ENCODE measurements around the gene CYP4X1. TPM values are rescaled to one million over a fixed set of nuclear protein-coding genes. Genes with fewer than 3 reads are reported as not detected.

The CYP4X1 gene
- total RNA-seq, 1 experiment from 2014 or later = 5.5 TPM

DNA sequence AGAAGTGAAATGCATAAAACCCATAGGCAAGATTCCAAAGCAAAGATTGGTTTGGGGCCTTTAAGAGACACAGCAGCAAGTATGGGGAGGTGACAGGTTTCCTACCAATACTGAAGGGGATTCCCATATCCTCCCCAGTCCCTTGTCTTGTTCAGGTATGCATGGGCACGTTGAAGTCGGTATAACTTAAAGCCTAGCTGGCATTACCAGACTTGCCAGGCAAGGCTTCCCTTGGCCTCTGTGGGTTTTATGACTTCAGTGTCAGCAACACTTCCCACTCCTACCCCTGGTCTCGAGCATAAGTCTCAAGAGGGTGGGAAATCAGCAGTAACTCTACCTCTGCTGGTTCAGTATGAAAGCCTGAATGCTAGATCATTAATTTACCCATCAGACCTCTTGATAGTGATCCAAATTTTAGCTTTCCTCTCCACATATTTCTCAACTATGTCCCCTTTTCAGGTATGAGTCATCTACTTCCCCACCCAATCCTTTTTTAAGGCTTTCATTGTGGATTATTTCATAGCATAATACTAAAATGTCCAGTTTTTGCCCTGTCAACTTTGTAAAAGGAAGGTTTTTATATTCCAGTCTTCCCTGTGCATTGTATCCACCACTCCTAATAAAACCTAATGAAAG, 6.8 kb downstream of the CYP4X1 start:
- H3K4me3 Mint-ChIP-seq (ENCODE audit: unreplicated experiment) = no peak overlapping the region
- POLR2A ChIA-PET = no interaction called here
- Histone ChIP-seq H3K9me3 (no peaks in the 10 kb centered on the region), H3K27me3 (replicated peaks; ENCODE audit: control insufficient read depth, insufficient read depth, low read length) (no peaks in the 10 kb centered on the region), H3K36me3 (ENCODE audit: control insufficient read depth, insufficient read depth, low read length) (no peaks in the 10 kb centered on the region), H3K4me3 (ENCODE audit: low read depth, low read length) (no peak overlapping the region), H3K4me1 (no peaks in the 10 kb centered on the region)
- intact Hi-C loops (cut with micrococcal nuclease; ENCODE audit: unreplicated experiment) = no loop called here
- no peaks in the 10 kb centered on the region for H3K9me3 Mint-ChIP-seq (ENCODE audit: unreplicated experiment)
- CTCF ChIA-PET = no interaction called here
- TF ChIP-seq, protein P1, sequence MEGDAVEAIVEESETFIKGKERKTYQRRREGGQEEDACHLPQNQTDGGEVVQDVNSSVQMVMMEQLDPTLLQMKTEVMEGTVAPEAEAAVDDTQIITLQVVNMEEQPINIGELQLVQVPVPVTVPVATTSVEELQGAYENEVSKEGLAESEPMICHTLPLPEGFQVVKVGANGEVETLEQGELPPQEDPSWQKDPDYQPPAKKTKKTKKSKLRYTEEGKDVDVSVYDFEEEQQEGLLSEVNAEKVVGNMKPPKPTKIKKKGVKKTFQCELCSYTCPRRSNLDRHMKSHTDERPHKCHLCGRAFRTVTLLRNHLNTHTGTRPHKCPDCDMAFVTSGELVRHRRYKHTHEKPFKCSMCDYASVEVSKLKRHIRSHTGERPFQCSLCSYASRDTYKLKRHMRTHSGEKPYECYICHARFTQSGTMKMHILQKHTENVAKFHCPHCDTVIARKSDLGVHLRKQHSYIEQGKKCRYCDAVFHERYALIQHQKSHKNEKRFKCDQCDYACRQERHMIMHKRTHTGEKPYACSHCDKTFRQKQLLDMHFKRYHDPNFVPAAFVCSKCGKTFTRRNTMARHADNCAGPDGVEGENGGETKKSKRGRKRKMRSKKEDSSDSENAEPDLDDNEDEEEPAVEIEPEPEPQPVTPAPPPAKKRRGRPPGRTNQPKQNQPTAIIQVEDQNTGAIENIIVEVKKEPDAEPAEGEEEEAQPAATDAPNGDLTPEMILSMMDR (IDR thresholded peaks at IDR 0.05; ENCODE audit: insufficient read depth in 1 of 2, low read depth in 1 of 2, low read length in 1 of 2, severe bottlenecking in 1 of 2, unreplicated experiment in 1 of 2) = no peak
- H3K27me3 Mint-ChIP-seq (ENCODE audit: insufficient read depth, unreplicated experiment) = no peaks in the 10 kb centered on the region
- H3K27ac Mint-ChIP-seq (ENCODE audit: unreplicated experiment) = no peak overlapping the region
- no peak for DNase-seq
- no peaks in the 10 kb centered on the region for H3K4me1 Mint-ChIP-seq (ENCODE audit: low read depth, unreplicated experiment)
- no TSS peak for BruUV-seq (replicated peaks)
- no peaks in the 10 kb centered on the region for H3K36me3 Mint-ChIP-seq (ENCODE audit: insufficient read depth, unreplicated experiment)

DNA sequence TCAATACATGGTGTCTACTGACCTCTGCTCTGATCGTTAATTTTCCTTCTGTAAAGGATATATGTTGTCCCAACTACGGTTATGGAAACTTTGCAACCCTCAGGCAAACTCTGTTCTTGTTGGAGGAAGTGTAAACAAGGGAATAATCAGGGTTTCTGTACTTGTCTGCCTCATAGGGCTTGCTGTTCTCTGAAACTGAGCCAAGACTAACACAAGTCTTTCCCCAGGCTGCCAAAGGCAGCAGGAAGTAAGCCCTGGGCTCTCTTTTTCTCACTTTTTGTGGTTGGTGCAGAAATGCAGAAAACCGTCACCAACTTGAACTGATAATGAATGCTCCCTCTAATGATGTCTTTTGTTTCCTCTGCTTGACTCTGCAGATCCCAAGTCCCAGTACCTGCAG, 7.6 kb downstream of the CYP4X1 start:
- no peaks in the 10 kb centered on the region for H3K27me3 Mint-ChIP-seq (ENCODE audit: insufficient read depth, unreplicated experiment)
- no peak overlapping the region for H3K27ac Mint-ChIP-seq (ENCODE audit: unreplicated experiment)
- H3K4me3 Mint-ChIP-seq (ENCODE audit: unreplicated experiment) = no peak overlapping the region
- DNase-seq = no peak
- Histone ChIP-seq H3K4me3 (ENCODE audit: low read depth, low read length) (no peak overlapping the region), H3K9me3 (no peaks in the 10 kb centered on the region), H3K27me3 (replicated peaks; ENCODE audit: control insufficient read depth, insufficient read depth, low read length) (no peaks in the 10 kb centered on the region), H3K4me1 (no peaks in the 10 kb centered on the region), H3K36me3 (ENCODE audit: control insufficient read depth, insufficient read depth, low read length) (no peaks in the 10 kb centered on the region)
- CTCF ChIA-PET = no interaction called here
- no TSS peak for BruUV-seq (replicated peaks)
- H3K36me3 Mint-ChIP-seq (ENCODE audit: insufficient read depth, unreplicated experiment) = no peaks in the 10 kb centered on the region
- POLR2A ChIA-PET = no interaction called here
- intact Hi-C loops (cut with micrococcal nuclease; ENCODE audit: unreplicated experiment) = no loop called here
- H3K4me1 Mint-ChIP-seq (ENCODE audit: low read depth, unreplicated experiment) = no peaks in the 10 kb centered on the region
- no peaks in the 10 kb centered on the region for H3K9me3 Mint-ChIP-seq (ENCODE audit: unreplicated experiment)
- TF ChIP-seq, protein P1 (IDR thresholded peaks at IDR 0.05; ENCODE audit: insufficient read depth in 1 of 2, low read depth in 1 of 2, low read length in 1 of 2, severe bottlenecking in 1 of 2, unreplicated experiment in 1 of 2) = no peak

DNA sequence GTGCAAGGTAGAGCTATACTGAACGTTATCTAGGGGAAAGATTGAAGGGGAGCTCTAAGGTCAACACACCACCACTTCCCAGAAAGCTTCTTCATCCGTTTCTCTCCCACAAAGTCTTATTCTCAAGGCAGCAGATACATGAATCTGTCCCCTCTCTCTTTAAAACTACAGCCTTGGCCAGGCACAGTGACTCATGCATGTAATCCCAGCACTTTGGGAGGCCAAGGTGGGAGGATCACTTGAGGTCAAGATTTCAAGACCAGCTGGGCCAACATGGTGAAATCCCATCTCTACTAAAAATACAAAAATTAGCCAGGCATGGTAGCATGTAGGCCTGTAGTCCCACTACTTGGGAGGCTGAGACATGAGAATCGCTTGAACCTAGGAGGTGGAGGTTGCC, 8.1 kb downstream of the CYP4X1 start:
- ChIA-PET CTCF (no interaction called here), POLR2A (no interaction called here)
- no peaks in the 10 kb centered on the region for H3K9me3 Mint-ChIP-seq (ENCODE audit: unreplicated experiment)
- Histone ChIP-seq H3K4me1 (no peaks in the 10 kb centered on the region), H3K36me3 (ENCODE audit: control insufficient read depth, insufficient read depth, low read length) (no peaks in the 10 kb centered on the region), H3K27me3 (replicated peaks; ENCODE audit: control insufficient read depth, insufficient read depth, low read length) (no peaks in the 10 kb centered on the region), H3K4me3 (ENCODE audit: low read depth, low read length) (no peak overlapping the region), H3K9me3 (no peaks in the 10 kb centered on the region)
- no peak overlapping the region for H3K27ac Mint-ChIP-seq (ENCODE audit: unreplicated experiment)
- no peaks in the 10 kb centered on the region for H3K27me3 Mint-ChIP-seq (ENCODE audit: insufficient read depth, unreplicated experiment)
- no peaks in the 10 kb centered on the region for H3K36me3 Mint-ChIP-seq (ENCODE audit: insufficient read depth, unreplicated experiment)
- H3K4me3 Mint-ChIP-seq (ENCODE audit: unreplicated experiment) = no peak overlapping the region
- BruUV-seq (replicated peaks) = no TSS peak
- TF ChIP-seq, protein P1 (IDR thresholded peaks at IDR 0.05; ENCODE audit: insufficient read depth in 1 of 2, low read depth in 1 of 2, low read length in 1 of 2, severe bottlenecking in 1 of 2, unreplicated experiment in 1 of 2) = no peak
- intact Hi-C loops (cut with micrococcal nuclease; ENCODE audit: unreplicated experiment) = no loop called here
- no peaks in the 10 kb centered on the region for H3K4me1 Mint-ChIP-seq (ENCODE audit: low read depth, unreplicated experiment)
- DNase-seq = no peak
